Measurements from ENCODE around the gene NPS.

The NPS gene, protein sequence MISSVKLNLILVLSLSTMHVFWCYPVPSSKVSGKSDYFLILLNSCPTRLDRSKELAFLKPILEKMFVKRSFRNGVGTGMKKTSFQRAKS

DNA sequence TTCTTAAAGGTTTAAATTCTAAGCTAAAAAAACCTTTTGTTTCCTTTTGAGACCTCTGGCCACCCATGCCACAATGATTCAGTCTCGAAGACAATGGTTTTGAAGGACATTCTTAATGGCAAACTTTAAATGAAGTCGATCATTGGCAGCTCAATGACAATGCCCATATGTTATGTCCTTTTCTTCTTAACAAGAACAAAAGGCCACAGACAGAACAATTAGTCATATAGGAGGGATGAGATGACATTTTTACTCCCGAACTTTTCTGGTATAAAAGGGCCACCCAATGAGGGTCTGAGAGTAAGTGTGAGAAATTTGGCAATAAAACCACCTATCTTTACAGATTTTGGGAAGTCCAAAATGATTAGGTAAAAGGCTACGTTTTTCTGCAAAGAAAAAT lies at the start of gene NPS:
Gene NPS, plus strand, starts transcription at position 301 of the 400 bp plus-strand sequence. Its CDS starts 60 bp downstream, at position 361.
- no peak for DNase-seq

DNA sequence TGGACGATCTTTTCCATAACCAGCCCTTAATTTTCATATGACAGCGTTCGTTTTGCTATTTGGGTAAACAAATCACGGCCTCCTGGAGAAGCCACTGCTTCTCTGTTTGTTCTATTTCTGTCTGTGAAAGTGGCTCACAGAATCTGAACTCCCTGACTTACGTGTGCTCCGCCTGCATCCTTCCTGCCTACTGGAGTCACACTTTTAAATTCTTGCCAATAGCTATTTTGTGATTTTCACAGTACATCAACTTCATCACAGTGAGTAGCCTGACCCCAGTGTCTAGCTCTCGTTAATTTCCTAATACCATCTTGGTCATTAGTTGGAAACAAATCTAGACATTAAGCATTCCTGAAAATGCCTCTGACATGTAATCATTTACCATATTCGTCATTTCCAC lies 49.0 kb upstream of the NPS start:
- DNase-seq, result no peak

DNA sequence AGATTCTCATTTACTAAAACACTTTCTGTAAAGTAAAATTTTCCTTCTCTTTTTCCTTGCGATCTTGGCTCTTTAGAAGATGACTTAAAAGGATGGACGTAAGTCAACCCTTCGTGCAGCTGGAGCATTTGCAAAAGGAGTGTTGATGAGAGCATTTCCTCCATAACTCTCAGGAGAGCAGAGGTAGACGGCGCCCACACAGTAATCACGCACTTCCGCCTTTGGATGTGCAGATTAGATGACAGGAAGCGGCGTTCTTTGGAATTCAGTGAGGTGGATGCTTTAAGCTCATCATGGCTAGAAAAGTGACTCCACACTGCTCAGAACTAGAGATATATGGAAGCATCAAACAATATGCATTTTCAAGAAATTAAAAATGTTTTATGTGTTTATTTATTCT lies 43.0 kb upstream of the NPS start:
- no peak for DNase-seq

DNA sequence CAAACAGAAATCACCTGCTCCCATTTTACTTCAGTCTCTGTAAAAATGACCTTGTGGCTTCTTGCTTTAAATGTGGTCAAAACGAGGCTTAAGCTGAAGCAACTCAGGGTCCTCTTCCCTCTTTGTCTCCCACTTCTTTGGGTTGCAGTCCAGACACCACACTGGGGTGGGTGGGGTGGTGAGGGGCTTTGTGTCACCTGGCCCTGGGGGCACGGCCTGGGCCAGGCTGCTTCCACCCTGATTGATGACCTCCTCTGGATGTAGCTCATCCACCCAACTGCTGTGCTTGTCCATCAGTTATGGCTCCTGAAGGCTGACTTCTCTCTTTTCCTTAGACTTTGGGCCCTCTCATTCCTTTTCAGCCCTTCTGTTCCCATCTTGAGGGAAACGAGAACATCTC lies 26.8 kb upstream of the NPS start:
- no peak for DNase-seq

DNA sequence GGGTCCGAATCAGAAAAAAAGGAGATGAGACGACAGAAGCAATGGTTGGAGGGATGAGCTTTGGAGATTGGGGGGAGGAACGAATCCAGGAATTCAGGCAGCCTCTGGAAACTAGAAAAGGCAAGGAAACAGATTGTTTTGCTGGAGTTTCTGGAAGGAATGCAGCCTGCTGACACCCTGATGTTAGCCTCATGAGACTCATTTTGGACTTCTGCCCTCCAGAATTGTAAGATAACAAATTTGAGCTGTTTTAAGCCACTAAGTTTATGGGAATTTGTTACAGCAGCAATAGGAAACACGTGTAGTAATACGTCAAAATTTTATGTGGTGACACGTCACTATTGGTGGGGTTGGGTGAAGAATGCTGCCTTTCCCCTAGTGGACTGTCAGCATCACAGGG lies 25.6 kb upstream of the NPS start:
- DNase-seq, result no peak

DNA sequence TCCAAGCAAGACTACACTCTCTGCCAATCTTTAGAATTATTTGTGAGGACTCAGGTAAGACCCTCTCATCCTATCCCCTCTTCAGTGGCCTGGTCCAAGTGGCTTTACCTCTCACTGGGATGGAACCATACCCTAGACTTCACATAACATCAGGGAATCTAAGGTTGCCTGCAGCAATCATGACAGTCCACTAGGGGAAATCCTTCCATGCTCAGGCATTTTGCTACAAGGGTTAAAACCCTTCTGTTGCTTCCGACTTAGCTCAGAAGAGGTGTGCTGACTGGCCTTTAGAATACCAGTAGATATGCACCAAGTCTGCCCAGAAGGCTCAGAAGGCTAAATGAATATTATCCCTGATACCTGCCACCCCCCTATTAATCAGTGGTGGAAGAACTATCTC lies 24.9 kb upstream of the NPS start:
- DNase-seq, result no peak

DNA sequence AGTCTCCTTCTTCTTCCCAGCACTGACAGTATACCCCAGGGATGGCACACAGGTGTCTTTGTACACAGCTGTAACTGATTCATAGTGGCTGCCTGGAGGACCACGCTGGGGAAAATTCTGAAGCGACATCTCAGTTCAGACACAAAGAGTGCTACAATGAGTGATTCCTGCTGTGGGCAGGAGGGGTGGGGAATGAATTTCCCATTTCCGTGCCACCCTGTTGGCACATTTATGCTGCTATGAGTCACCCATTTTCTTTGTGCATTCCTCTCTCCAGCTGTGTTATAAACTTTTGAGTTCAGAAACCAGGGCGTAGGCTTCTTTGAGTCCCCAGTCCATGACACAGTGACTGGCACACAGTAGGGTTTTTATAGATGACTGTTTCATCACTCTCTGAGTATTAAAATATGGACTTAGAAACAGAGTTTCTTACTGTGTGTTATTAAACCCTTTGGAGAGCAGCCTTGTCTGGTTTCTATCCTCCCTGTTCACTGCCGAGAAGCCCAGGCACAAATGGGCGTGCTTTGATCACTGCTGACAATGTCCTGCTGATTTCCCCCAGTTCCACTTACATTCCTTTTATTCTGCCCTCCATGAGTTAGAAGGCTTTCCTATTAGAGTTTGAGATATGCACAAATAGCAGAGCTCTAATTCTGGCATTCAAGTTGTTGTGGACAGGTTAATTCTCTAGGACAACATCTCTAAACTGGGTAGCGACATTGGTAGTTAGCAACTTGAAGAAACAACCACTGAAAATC lies 24.0 kb upstream of the NPS start:
- DNase-seq, result no peak

DNA sequence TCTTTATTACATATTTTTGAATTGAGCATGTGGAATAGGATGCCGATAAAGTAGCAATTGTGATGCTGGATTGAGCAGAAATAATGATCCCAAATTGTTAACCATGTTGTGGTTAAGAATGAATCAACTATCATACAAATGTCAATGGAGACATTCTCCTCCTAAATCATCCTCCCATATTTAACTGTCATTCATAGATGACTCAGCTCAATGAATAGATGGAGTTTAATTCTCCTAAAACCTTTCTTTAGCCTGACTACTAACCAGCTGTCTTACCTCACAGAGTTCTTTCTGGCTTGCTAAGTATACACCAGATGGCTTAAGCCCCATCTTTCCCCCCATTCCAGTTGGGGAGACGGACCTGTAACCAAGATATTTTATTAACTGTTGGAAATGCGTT lies 23.4 kb upstream of the NPS start:
- DNase-seq, result no peak

DNA sequence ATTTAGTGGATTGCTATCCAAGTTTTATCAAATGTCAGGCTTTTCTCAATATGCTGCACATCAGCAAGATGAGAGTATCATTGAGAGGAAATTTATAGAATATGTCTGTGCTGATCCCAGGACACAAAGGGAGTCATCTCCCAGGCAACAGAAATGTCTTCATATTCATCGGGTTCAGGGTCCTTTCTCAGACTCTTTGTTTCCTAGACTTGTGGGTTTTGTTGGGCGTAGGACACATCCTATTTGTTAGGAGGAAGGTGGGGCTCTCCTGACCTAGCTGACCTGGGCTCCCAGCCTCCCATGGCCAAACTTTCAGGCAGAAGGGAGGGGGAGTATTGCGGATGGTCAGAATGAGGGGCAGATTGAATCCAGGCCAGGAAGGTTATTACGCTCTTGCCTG lies 22.9 kb upstream of the NPS start:
- no peak for DNase-seq

DNA sequence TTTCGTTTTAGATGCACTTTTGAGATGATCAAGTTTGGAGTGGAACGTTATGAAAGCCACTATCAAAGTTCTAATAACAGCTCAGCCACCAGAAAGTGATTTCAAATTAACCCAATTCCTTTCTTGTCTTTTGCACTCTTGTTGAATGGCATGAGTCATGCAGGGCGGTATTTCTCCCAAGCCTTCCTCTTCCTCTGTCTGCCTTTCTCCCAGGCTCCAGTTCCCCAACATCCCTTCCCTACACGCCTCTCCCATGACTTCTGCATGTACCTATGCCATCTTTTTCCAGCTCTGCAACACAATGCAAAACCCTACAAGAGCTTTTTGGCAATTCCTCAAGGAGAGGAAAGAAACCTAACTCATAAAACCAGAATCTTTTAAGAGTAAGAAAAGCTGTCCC lies 21.8 kb upstream of the NPS start:
- DNase-seq, result no peak

DNA sequence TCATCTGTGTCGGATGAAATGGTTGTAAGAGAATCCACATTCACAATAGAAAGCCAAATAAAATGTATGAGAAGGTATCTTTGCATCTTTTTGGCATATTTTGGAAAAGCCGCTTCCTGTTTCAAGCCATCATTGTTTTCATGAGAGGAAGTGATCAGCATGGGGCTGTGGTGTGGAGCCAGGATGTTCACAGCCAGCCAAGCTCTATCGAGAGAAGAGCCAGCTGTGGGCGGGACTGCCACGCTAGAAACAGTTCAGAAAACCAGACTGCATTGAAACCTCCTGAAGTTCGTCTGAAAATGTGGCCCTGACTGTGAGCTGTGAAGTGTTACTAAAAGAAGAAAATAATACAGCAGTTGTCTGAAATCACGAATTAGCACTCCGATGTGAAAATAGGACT lies 21.2 kb upstream of the NPS start:
- no peak for DNase-seq

DNA sequence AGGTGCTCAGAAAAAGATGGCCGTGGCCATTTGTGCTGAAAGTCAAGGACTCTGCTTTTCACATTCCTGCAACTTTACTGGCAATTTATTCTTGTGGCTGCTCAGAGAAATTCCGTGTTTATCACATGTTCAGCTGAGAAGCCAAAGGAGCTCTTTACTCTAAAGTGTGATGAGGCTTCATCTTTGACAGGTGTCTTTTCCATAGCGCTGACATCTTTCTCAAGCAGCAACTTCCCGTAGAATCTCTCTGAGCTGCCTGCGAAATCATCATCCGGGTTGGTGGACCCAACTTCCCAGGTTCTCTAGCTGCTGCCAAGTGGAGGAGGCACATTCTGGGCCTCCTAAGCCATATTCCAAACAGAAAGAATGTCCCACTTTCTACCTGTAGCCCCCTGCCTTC lies 16.9 kb upstream of the NPS start:
- DNase-seq, result no peak

DNA sequence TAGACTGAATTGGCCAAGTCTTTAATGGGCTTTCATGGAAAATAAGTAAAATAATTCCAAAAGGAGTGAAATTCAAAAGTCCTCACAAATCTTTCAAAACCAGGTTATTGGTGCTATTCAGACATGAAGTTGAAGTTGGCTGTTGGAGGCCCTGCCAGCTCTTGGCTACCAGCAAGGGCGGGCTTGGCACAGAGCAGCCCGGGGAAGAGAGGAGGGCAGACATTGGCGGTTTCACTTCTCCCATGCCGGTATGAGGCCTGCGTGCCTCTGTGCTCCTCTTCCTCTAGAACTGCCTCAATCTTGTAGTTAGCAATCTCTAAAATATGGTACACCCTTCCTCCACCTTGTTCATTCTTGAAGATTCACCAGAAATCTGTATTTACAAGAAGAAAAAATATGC lies 16.4 kb upstream of the NPS start:
- DNase-seq, result no peak

DNA sequence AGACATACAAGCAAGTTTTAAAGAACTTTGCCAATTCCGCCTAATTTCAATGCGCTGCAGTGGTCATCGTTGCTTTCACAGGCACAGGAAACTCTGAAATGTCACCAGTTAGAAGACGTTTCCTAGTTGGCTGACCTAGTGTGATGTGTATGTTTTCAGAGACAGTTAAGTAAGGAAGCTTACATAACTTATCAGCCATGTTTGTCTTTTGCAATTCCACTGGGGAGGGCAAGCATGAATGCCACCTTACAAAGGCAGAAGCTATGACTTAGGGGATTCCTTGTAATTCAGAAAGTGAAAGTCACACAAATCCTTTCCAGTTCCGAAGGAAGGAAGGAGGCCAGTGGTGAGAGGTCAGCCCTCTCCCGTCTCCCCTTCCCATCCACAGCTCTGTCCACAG lies 15.0 kb upstream of the NPS start:
- no peak for DNase-seq

DNA sequence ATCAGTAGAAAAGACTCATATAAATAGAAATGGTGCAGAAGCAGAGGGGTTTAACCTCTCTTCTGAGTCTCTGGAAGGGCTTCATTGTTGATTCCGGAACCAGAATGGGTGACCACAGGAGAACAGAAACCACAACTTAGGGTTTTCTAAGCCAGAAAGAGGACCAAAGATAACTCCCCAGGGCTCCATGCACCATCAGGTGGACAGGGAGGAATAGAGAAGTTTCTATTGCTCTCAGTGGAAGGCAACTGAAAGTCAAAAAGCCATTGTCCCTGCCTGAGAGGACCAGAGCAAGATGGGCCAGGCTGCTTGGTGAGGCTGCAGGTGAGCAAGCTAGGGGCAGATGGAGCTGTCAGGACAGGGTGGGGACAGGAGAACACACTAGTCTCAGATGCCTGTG lies 14.6 kb upstream of the NPS start:
- DNase-seq, result no peak

DNA sequence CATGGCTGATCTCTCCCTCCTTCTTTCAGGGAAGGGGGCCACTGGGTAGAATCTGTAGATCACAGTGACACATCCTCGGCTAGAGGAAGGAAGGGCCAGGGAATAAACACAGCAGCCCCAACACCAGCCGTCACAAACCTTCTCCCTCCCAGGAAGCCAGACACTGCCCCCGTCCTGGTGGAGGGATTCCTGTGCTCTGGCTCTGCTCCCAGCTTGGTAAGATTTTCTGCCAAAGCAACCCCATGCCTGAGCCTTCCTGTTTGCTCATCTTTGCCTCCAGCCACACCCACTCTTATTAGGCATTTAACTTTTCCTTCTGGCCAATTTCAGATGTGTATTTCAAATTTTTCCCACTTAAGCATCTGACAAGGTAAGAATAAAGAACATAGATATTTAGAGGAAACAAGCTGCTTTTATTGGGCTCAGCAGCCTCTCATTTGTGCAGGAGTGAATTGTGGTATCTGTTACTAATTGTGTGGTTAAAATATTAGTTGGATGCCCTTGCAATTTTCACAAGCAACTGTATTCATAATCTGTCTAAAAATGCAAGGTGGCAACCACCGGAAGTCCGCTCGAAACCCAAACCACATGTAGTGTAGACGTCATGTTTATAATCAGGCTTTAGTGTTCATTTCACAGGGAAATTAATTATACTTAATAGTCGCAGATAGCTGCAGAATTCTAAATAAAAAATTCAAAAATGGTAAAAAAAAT lies 13.2 kb upstream of the NPS start:
- no peak for DNase-seq

DNA sequence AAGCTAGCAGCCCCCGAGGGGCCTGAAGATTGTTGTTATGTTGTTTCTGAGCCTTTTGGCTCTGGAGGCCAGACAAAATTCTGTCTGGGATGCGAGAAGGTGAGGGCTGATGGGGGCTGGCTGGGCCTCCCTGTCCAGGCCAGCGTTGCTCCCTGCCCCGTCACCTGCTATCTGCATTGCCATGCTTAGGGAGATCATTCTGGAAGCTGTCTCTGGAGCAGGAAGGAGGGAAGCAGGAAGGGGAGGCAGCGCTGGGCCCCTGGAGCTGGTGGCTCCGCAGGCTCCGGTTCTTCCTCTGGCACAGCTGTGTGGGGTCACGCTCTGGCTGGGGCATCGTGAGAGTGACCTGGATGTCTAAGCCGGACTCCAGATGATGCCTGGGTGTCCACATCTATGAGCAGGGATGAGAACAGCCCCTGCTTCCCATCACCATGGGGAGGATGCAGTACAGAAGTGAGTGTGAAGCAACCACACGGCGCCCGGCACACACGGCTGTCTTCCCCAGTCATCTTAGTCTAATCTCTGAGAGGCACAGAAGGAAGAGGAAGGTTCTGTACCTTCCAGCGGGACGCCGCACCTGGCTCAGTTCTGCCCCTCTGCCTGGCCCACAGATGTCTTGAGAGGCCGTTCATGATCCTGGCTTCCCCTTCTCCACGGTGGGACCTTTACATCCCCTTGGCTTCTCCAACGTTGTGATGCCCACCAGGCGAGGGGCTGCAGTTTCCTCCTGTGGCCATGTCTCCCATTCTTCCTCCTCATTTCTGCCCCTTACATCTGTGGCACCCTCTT lies 11.9 kb upstream of the NPS start:
- no peak for DNase-seq

DNA sequence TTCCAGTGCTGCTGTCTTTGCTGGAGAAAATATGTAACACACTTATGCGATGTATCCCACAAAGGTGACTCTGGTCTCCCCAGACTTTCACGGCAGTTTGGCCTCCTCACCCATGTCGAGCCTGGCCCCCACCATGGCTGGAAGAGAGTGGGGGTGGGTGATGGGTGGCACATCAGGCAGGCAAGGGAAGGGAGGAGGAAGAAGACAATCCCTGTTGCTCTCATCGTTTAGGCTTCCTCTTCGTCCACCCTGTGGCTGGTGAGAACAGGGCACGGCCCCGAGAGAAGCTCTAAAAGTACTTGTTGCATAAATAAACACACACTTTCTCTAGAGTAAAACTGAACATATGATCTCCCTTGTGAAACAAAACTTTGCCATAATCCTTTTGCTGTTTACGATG lies 11.2 kb upstream of the NPS start:
- no peak for DNase-seq

DNA sequence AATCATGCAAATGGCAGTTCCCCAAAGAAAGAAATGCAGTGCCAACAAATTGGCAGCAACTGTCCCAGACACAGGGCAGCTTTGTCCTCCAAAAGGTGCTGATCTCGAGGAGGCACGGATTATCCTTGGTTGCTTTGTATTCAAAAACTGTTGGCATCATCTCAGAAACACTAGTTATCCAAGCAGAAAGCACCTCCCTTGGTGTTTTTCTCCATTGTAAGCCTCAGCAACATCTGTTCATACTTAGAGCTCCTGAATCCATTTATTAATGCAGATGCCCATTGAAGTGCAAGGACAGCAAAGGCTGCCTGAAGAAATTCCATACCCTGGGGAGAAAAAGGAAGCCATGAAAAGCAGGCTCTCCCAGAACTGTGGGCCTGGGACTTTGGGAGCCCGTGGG lies 1.1 kb upstream of the NPS start:
- DNase-seq, result no peak

DNA sequence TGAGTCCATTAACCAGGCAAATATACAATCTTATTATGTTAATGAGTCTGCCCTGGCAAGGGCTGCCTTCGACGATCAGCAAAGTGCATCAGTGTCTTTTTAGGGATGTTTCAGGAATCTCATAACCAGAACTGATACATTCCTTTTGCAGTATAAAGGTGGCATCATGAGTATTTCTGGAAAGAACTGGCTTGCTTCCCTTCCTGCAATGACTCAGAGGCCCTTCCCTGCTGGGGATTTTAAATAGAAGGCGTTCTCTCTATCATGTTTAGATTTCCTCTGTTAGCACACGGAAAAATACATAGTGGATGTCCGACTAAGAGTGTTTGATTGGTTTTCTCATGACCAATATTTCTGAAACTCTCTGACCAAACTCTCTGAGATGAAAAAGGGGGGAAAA lies 1.8 kb downstream of the NPS start:
- no peak for DNase-seq

DNA sequence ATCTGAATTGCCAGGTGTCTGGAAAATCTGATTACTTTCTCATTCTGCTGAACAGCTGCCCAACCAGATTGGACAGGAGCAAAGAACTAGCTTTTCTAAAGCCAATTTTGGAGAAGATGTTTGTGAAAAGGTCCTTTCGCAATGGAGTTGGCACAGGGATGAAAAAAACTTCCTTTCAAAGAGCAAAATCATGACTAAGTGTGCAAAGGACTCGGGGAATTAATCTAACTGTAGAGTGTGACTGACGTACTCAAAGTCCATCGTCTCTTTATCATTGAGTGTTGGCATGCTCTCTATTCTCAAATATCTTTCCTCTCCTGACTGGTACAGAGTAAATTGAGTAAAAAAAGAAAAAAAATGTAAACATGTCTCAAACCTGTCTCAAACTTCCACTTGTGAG lies 3.3 kb downstream of the NPS start:
- DNase-seq, result no peak

DNA sequence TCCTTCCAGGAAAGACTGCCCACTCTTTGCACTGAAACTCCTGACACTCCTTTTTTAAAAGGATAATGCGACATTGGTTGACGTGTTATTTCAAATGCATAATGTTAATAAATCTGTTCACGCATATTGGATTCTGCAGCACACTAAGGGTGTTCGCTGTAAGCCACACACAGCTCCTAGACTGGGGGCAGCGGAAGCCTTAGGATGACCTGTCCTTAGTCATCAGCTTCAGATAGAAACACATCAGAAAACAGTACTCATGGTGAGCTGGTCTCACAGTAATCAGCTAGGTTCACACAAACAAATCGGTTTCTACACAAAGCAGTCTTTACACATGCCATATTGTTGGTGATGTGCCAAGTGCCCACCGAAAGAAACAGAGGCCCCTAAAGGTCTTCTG lies 4.3 kb downstream of the NPS start:
- no peak for DNase-seq

DNA sequence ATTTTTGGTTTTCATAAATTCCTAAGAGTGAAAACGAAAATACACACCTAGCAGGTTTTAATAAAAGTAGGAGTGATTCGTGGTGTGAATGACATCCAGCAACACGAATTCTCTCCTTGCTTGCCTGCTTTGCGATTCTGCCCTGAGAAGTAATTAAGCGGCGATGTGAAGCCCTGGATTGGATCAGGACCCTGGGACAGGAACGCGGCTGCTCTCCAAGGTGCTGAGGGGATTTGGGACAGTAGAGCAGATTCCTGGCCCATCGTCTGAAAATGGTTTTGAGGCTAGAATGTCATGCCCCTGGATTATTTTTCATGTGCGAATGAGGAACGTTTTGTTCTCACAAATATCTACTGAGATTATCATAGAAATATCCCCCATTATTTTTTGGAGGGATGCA lies 7.8 kb downstream of the NPS start:
- DNase-seq, result no peak

DNA sequence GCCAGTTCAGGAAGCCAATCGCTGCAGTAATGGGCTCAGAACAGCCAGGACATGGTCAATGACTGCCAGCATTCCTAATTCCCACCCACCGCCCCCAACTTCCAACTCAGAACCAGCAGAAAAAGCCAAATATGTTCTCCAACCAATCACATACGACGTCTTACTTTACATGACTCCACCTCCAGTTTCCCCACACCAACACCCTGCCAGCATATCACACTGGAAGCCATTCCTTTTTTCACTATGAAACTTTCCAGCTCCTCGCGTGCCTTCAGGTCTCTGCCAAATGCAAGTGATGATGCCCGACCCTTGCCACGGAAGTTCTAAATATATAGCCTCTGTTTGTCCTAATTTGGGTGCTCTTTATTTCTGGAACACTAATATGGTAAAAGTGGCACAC lies 12.5 kb downstream of the NPS start:
- DNase-seq, result no peak
